HG03442 (cell line): ENCODE data around the gene SPDEF.

ENCODE experiments used
- ATAC-seq: cut with Tn5 transposase; IDR thresholded peaks from one replicate; pipeline ENCODE4 v1.9.1; 2021; ENCODE audit warnings: mild to moderate bottlenecking, moderate library complexity; ENCODE audit not compliant: unreplicated experiment

SPDEF gene

GRCh38 chr6:34546551-34547321 lies 9.4 kb downstream of the SPDEF start:
- no peak for ATAC-seq

DNA sequence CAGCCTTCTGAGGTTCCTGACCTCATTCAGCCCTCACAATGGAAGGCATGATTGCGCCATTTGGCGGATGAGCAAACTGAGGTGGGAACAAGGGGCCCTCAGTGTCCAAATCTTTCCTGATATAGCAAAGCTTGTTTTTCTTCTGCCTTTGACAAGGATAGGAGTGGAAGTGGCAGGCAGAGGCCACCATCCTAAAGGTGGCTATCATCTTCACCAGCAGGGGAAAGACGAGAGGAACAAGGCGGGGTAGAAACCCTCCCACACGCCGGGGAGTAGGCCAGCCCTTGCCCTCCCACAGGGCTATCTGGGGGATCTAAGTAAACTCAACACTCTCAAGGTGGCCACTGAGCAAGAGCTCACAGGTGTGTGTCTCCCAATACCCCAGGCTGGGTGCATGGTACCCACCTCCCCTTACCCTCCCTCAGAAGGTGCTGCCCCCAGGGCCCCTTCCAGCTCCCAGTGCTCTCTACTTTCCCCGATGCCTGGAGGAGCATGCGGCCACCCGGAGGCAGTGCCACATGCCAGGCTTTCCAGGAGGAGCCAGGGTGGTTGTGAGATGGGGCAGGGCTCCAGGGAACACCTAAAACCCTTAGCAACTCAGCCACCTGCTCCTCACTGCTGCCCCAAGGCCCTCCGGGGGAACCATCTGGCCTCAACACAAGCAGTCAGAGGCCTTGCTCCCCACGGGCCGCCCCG lies 11.2 kb downstream of the SPDEF start:
- ATAC-seq = no peak

DNA sequence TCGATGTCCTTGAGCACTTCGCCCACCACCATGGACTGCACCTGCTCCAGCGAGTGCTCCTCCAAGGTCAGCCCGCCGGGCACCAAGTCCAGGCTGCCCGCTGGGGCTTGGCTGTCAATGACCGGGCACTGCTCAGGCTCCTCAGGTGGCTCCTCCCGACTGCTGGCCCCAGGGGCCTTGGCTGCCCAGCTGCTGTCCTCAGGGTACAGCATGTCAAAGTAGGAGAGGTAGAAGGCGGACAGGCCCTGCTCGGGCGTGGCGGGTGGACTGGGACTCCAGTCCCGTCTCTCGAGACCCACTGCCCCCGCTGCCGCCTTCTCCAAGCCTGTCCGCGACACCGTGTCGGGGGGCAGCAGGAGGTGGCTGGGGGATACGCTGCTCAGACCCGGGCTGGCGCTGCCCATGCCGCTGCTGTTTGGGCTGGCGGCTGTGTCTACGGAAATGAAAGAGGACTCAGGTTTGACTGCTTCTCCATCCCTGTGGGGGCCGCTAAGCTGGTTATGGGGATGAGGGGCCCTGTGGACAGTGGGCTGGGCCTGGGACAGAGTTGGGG lies 12.0 kb downstream of the SPDEF start:
- no peak for ATAC-seq

DNA sequence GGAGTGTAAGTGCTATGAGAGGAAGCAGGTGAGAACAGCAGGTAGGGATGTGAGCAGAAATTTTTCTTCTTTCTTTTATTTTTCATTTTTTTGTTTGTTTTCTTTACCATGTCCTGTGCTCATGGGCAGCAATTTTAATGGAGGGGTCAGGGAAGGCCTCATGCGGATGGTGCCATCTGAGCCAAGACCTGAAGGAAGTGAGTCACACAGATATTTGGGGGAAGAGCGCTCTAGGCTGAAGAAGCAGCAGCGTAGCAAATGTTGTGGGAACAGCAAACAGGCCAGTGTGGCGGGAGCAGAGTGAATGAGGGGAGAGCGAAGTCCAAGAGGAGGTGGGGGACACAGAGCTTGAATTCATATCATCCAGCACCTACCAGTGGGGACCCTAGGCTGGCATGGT lies 12.7 kb downstream of the SPDEF start:
- no peak for ATAC-seq

DNA sequence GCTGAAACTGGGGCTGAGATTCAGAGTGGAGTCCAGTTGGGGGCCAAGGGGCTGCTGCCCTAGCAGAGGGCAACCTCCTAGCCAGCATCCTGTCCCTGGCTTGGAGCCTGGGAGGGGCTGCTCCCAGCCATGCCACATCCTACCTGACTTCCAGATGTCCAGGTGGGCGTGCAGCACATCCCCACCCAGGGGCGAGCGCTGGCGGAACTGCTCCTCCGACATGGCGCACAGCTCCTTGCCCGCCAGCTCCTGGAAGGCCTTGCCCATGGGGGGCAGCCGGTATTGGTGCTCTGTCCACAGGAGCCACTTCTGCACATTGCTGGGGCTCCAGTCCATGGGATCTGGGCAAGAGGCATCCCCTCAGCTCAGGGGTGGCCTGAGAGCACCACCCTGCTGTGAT lies 15.3 kb downstream of the SPDEF start:
- no peak for ATAC-seq

- ATAC-seq = no peak
These were observed 15.9 kb downstream of the SPDEF start for GRCh38 chr6:34540222-34540621.

DNA sequence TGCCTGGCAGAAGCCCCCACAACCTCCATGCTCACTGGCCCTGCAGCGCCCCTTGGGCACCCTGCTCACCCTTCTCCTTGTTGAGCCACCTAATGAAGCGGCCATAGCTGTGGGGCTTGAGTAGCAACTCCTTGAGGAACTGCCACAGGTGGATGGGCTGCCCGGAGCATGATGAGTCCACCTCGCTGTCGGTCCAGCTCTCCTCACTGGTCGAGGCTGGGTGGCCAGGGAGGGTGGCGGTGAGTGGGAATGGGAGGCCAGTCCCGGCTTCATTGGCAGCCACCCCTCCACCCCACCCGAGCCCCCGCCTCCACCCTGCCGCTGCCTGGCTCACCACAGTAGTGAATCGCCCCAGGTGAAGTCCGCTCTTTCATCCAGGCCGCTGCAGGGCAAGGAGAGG lies 16.9 kb downstream of the SPDEF start:
- ATAC-seq = no peak

DNA sequence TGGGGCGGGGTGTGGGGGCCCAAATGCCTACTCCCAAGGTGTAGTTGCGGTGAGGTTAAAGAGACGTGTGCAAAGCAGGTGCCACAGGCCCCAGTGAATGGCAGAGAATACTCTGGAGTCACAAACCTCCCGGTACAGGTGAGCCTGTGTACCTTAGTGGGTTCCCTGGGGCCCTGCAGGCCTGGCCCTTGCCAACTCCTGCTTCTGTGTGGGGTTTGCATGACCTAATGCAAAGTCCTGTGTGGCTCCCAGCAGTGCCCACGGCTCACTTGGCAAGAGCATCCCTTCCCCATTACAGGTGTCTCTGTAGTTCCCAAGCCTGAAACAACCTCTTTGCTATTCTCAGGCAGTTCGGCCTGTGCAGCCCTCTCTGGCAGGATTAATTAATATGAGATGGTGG lies 17.5 kb downstream of the SPDEF start:
- ATAC-seq = no peak

GRCh38 chr6:34537922-34538550 lies 18.1 kb downstream of the SPDEF start:
- no peak for ATAC-seq

- ATAC-seq = no peak
These were observed 18.9 kb downstream of the SPDEF start for GRCh38 chr6:34536959-34537848.

- no peak for ATAC-seq
These were observed 19.7 kb downstream of the SPDEF start for GRCh38 chr6:34536251-34536958.

DNA sequence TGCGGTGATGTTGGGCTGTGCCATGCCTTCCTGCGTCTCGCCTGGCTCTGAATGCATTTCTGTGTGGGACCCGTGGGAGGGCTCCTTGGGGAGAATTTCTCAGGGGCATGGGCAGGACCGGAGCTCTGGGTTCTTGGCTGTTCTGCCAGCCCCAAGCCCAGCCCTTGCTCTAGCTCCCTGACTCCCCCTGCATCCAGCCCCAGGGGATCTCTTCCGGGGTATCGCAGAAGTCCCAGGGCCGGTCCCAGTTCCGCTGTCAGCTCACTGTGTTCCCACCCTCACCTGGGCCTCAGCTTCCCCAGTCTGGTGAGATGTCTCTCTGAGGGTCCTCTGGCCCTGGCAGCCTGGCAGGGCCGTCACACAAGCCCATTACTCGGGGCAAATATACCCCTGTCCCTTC lies 20.5 kb downstream of the SPDEF start:
- ATAC-seq = no peak

GRCh38 chr6:34535199-34535598 lies 20.9 kb downstream of the SPDEF start:
- no peak for ATAC-seq

- ATAC-seq = no peak
These were observed 21.5 kb downstream of the SPDEF start for GRCh38 chr6:34534656-34535055.

DNA sequence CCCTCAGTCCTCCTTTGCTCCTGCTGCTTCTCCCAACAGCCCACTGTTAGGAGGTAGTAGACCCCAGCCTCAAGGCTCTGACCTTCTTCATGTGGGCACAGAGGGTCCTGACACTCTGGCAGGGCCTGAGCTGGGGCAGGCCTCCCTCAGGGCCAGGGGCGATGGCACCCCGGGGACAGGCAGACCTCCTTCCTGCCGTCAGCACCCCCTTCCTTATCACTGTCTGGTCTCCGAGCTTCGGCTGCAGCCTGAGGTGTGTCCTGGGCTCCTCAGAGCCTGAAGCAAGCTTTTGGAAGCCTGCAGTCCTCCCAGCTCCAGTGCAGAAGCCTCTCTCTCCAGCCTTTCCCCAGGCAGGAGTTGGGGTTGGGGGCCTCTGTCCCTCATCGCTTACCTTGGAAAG lies 22.0 kb downstream of the SPDEF start:
- no peak for ATAC-seq

GRCh38 chr6:34532230-34532629 lies 23.9 kb downstream of the SPDEF start:
- no peak for ATAC-seq

GRCh38 chr6:34531580-34532201 lies 24.4 kb downstream of the SPDEF start:
- no peak for ATAC-seq

DNA sequence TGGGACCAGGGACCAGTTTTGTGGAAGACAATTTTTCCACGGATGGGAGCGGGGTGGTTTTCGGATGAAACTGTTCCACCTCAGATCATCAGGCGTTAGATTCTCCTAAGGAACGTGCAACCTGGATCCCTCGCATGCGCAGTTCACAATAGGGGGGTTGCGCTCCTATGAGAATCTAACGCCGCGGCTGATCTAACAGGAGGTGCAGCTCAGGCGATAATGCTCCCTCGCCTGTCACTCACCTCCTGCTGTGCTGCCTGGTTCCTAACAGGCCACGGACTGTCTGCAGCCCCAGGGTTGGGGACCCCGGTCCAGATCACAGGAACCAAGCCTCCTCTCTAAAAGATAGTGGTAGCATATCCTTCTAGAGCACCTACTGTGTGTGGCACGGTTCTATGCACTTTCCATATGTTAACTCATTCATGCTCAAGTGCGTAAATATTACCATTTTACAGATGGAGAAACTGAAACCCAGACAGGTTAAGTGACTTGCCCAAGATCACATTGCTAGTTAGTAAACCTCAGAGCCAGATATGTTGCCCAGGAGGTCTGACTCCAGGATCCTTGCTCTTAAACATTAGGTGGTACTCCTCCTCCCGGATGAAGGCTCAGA lies 25.3 kb downstream of the SPDEF start:
- no peak for ATAC-seq

DNA sequence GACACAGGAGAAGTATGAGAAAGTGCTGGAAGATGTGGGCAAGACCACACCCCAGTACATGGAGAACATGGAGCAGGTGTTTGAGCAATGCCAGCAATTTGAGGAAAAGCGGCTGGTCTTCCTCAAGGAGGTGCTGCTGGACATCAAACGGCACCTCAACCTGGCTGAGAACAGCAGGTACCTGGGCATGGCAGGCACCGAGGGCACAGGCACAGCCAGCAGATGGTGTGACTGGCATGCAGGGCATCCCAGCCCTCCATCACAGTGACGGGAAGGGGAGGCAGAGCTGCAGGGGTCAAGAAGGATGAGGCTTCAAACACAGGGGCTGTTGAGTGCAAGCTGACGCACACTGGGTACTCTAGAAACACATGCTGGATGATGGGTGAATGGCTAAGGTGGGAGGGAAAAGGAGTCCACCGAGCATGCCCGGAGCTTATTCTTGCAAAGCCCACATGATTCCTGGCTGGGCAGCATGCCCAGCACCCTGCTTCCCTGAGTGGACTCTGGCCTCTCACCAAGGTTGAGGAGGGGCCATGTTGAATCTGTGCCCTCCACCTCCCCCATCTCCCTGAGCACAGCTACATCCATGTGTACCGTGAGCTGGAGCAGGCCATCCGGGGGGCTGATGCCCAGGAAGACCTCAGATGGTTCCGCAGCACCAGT lies 26.3 kb downstream of the SPDEF start:
- no peak for ATAC-seq
